ENCODE results near the gene FN3K. TPM values are rescaled to one million over a fixed set of nuclear protein-coding genes. Genes with fewer than 3 reads are reported as not detected.

FN3K gene
- total and polyA plus RNA-seq, 2 of the 13 experiments (the other 11 are each of a cell fraction or from before 2014, with no cell fraction given), result 3.5 to 12.2 TPM

DNA sequence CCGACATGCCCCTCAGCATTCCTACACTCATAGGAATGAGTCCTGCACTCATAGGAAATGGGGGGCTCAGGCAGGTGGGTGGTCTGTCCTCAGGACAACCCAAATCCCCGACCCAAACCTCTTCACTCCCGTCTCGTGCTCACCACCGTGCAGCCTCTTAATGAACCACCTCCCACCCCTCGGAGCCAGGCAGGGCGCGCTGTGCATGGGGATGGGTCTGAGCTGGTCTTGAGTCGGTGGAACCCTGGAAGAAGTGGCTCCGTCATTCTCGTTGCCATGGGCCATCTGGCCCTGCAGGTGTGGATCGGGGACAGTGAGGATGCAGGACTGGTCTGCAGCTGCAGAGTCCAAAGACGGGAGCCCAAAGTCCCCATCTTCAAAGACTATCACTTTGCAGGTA, 30.5 kb upstream of the FN3K start:
- no peak for TF ChIP-seq ZNF10 (CRISPR knock-in tag; IDR thresholded peaks at IDR 0.05; ENCODE audit: borderline replicate concordance, low read depth)
- TF ChIP-seq ZSCAN9 (CRISPR knock-in tag; IDR thresholded peaks at IDR 0.05; ENCODE audit: borderline replicate concordance), result no peak
- TF ChIP-seq ZNF547 (CRISPR knock-in tag; IDR thresholded peaks at IDR 0.05), result 0 out of 2 replicates have a peak, but pooled peaks have one; percentile 2
- TF ChIP-seq ZNF564 (CRISPR knock-in tag; IDR thresholded peaks at IDR 0.05), result 0 out of 2 replicates have a peak, but pooled peaks have one; percentile 12
- TF ChIP-seq, protein P1, sequence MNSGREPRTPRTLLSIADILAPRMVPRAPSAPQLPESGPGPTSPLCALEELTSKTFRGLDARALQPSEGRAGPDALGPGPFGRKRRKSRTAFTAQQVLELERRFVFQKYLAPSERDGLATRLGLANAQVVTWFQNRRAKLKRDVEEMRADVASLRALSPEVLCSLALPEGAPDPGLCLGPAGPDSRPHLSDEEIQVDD (CRISPR knock-in tag; IDR thresholded peaks at IDR 0.05; ENCODE audit: borderline replicate concordance), result 0 out of 2 replicates have a peak, but pooled peaks have one; percentile 30
- 0 out of 2 replicates have a peak, but pooled peaks have one; percentile 14 for TF ChIP-seq ZNF761 (CRISPR knock-in tag; conservative IDR thresholded peaks at IDR 0.05)
- TF ChIP-seq HNF4G (IDR thresholded peaks at IDR 0.05; ENCODE audit: borderline replicate concordance, low read depth, low read length), result 0 out of 2 replicates have a peak, but pooled peaks have one; percentile 14
- no peak for TF ChIP-seq HNF4G (CRISPR knock-in tag; IDR thresholded peaks at IDR 0.05; ENCODE audit: borderline replicate concordance, low read depth)
- TF ChIP-seq, protein P2, sequence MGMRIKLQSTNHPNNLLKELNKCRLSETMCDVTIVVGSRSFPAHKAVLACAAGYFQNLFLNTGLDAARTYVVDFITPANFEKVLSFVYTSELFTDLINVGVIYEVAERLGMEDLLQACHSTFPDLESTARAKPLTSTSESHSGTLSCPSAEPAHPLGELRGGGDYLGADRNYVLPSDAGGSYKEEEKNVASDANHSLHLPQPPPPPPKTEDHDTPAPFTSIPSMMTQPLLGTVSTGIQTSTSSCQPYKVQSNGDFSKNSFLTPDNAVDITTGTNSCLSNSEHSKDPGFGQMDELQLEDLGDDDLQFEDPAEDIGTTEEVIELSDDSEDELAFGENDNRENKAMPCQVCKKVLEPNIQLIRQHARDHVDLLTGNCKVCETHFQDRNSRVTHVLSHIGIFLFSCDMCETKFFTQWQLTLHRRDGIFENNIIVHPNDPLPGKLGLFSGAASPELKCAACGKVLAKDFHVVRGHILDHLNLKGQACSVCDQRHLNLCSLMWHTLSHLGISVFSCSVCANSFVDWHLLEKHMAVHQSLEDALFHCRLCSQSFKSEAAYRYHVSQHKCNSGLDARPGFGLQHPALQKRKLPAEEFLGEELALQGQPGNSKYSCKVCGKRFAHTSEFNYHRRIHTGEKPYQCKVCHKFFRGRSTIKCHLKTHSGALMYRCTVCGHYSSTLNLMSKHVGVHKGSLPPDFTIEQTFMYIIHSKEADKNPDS (CRISPR knock-in tag; IDR thresholded peaks at IDR 0.05), result 0 out of 2 replicates have a peak, but pooled peaks have one; percentile 47
- TF ChIP-seq SRSF1 (optimal IDR thresholded peaks at IDR 0.05; ENCODE audit: low read depth, low read length), result peak; percentile 22
- H3K4me3 ChIP-seq (replicated peaks in 1 of 3; ENCODE audit: insufficient read depth in 1 of 3, low read depth in 2 of 3, low read length in 3 of 3), result peak overlapping the region; percentile 26 to 60 (median 27)
- ChIA-PET CTCF (ENCODE audit: low intra/inter-chr PET ratio, low total read pairs) (no interaction called here), POLR2A (no interaction called here)
- DNase-seq (ENCODE audit: low spot score) (no peak), ATAC-seq (peak; percentile 6; the same call in 2 of the 3 replicates), FAIRE-seq (no peak)
- no TSS peak for BruUV-seq (replicated peaks)
- H3K9me3 ChIP-seq (ENCODE audit: low read length), result no peaks in the 10 kb centered on the region
- no peak overlapping the region for H2AFZ ChIP-seq (ENCODE audit: low read length)
- H3K36me3 ChIP-seq (replicated peaks in 1 of 2; ENCODE audit: control insufficient read depth in 1 of 2, insufficient read depth in 2 of 2, low read length in 2 of 2), result no peaks in the 10 kb centered on the region
- no peaks in the 10 kb centered on the region for H3K79me2 ChIP-seq (ENCODE audit: insufficient read depth, low read length)
- 30% methylated on average over 12 of the region's 13 CpGs for WGBS (ENCODE audit: low lambda C conversion rate)
- in situ Hi-C loops (cut with HindIII; ENCODE audit: extremely low pct_ligation_motif_present, low pct_unique_long_range_greater_than_20kb) (no loop called here), intact Hi-C loops (cut with micrococcal nuclease; ENCODE audit: unreplicated experiment) (loop anchor here (1.0 kb wide), 1 partner anchor 33 kb away; no protein-coding TSS in a partner anchor)
- H3K27me3 ChIP-seq (ENCODE audit: control insufficient read depth in 1 of 2, insufficient read depth in 2 of 2, low read length in 2 of 2), result peaks cover under 1 to 23% of the 10 kb centered on the region in 2 experiments; a peak in 3 of 5 replicates
- H3K9ac ChIP-seq (ENCODE audit: insufficient read depth, low read depth, low read length), result no peak overlapping the region
- H3K4me1 ChIP-seq (ENCODE audit: insufficient read depth, low read length), result peaks cover 63% of the 10 kb centered on the region
- peak overlapping the region; percentile 84 for H3K4me2 ChIP-seq (ENCODE audit: low read depth, low read length)
- no peak overlapping the region for H3K27ac ChIP-seq (ENCODE audit: extremely low read length, insufficient read depth, low read length)
- H4K20me1 ChIP-seq (ENCODE audit: insufficient read depth, low read length), result no peaks in the 10 kb centered on the region
